GM19468 (cell line): Measurements from ENCODE around the gene PPP2R5C.

Experiments
- ATAC-seq: cut with Tn5 transposase; IDR thresholded peaks from one replicate; pipeline ENCODE4 v1.9.1; 2021; ENCODE audit warnings: mild to moderate bottlenecking, moderate library complexity, moderate number of reproducible peaks; ENCODE audit not compliant: unreplicated experiment; ENCODE audit errors: extremely low read depth

Gene PPP2R5C

GRCh38 chr14:101900253-101900652 lies 138.7 kb downstream of the PPP2R5C start:
- no peak for ATAC-seq

- ATAC-seq = no peak
Measured at GRCh38 chr14:101903111-101903561, 141.6 kb downstream of the PPP2R5C start.

- no peak for ATAC-seq
Measured at GRCh38 chr14:101905614-101906013, 144.1 kb downstream of the PPP2R5C start.

DNA sequence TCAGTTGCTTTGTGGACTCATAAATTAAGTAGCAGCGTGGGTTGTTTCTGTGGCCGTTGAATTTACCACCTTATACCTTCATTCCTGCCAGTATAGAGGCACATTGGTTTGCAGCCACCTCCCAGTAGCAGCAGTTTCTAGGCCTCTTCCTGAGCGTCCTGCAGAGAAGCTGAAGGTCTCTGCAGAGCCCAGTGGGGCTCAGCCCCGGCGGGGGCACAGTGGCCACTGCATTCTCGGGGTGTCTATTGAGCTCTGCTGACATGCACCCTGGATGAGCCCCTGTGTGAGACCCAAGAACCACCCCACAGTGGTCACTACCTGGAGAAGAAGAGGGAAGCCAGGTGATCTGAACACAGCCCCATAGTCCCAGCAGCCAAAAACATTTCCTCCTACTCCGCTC lies 145.1 kb downstream of the PPP2R5C start:
- ATAC-seq = no peak

DNA sequence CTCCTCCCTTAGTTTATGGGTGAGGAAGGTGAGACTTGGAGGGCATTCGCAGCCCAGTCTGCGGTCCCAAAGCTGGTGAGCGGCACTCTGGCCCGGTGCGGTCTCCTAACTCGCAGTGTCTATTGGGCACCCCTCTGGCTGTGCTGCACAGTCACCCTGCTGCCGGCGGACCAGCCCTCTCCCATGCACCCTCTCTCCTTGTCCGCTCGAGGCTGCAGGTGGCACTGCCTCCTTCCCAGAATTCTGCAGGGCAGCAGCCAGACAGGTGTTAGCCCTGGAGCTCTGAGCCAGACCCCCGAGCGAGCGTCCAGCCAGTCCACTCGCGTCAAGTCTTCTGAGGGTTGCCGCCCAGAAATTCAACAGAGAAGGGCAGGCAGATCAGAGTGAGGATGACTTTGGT lies 146.1 kb downstream of the PPP2R5C start:
- no peak for ATAC-seq

DNA sequence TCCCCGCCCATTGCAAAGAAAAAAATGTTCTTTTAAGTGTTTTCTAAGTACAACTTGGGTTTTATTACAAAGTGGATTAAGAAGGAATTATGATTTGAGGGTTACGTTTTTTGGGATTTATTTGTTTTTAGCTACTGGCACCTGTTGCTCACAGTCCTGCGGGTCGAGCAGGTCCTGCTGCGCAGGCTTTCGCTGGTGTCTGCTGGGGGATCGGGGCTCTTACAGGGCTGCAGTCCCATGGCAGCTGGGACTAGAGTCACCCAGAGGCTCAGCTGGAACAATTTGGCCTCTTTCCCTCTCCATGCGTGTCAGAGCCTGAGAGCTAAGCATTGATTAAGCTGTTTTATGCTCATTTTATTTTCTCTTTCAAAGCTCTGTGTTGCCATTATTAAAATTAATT lies 147.3 kb downstream of the PPP2R5C start:
- ATAC-seq = no peak

GRCh38 chr14:101909371-101910096 lies 148.0 kb downstream of the PPP2R5C start:
- ATAC-seq = no peak

- ATAC-seq = no peak
Measured at GRCh38 chr14:101912841-101913240, 151.3 kb downstream of the PPP2R5C start.

GRCh38 chr14:101914083-101914482 lies 152.6 kb downstream of the PPP2R5C start:
- ATAC-seq = no peak

- no peak for ATAC-seq
Measured at GRCh38 chr14:101915871-101916815, 154.6 kb downstream of the PPP2R5C start.

- no peak for ATAC-seq
Measured at GRCh38 chr14:101916816-101917412, 155.4 kb downstream of the PPP2R5C start.

DNA sequence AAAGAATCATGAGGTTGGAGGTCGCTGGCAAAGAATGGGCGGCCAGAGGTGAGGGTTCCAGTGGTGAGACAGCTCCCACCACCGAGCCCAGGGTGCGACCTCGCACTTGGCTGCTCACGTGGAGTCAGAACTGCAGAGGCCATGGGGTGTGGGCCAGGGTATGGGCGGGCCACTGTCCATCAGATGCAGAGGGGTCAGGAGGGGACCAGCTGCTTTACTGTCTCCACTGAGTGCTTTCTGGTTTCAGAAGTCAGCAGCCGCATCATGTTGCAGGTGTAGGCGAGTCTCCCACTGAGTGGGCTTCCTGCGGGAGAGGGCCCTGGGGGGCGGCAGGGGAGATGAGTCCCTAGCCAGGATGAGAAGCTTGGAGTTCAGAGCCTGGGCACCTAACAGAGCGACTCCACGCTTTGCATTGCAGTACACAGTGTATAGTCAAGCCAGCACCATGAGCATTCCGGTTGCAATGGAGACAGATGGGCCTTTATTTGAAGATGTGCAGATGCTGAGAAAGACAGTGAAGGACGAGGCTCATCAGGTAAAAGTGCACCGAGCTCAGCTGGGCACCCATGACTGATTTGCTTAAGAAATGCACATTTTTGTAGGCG lies 156.0 kb downstream of the PPP2R5C start:
- no peak for ATAC-seq

GRCh38 chr14:101918065-101918989 lies 156.8 kb downstream of the PPP2R5C start:
- ATAC-seq = no peak

GRCh38 chr14:101920271-101920670 lies 158.8 kb downstream of the PPP2R5C start:
- ATAC-seq = no peak

DNA sequence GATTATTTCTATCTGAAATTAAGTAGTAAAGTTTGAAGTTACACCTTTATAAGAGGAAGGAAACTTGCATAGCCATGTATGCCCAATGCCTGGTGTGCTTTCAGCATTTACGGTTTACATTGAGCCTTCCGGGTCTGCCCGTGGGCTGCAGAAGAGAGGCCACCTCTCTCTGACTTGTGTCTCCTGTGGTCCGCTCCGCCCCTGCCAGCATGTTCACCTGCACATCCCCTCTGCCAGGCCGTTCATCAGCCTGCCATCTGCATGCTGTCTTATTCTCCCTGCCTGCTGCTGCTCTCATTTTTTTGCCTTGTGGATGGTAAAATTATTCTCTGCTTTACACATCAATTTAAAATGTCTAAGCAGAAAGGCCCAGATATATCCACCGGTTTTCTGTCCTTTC lies 161.4 kb downstream of the PPP2R5C start:
- no peak for ATAC-seq

- ATAC-seq = no peak
Measured at GRCh38 chr14:101925152-101925551, 163.6 kb downstream of the PPP2R5C start.

DNA sequence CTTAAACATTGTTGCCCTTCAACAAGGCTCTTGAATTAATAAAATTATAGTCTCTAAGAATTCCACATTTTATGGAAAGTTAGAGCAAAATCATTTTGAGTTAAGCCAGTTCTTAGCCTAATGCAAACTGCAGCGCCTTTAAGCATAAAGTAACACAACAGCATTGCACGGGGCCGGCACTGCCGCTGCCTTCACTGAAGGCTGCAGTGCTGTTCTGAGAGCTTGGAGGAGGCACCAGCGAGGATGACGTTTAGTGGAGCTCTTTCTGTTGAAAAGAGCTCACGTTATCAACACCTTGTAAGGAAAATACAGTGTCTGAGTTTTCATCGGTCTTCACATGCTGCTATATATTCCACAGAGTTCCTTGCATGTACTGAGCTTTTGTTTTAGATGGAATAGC lies 164.6 kb downstream of the PPP2R5C start:
- no peak for ATAC-seq

- ATAC-seq = no peak
Measured at GRCh38 chr14:101926620-101927019, 165.1 kb downstream of the PPP2R5C start.

- no peak for ATAC-seq
Measured at GRCh38 chr14:101927859-101928258, 166.3 kb downstream of the PPP2R5C start.
